ENCODE measurements around the gene LAMA2.

Gene LAMA2

GRCh38 chr6:129534926-129535325, 652.0 kb downstream of the LAMA2 start:
- DNase-seq = peak; percentile 54

- DNase-seq = no peak
These were observed 653.3 kb downstream of the LAMA2 start for GRCh38 chr6:129536271-129536670.

GRCh38 chr6:129539032-129539431, 656.1 kb downstream of the LAMA2 start:
- no peak for DNase-seq

- DNase-seq = no peak
These were observed 659.8 kb downstream of the LAMA2 start for GRCh38 chr6:129542705-129543104.

- peak; percentile 11 for DNase-seq
These were observed 661.0 kb downstream of the LAMA2 start for GRCh38 chr6:129543981-129544380.

GRCh38 chr6:129544892-129545612, 662.1 kb downstream of the LAMA2 start:
- DNase-seq = no peak

GRCh38 chr6:129546702-129547101, 663.8 kb downstream of the LAMA2 start:
- DNase-seq = no peak

- DNase-seq = no peak
These were observed 668.5 kb downstream of the LAMA2 start for GRCh38 chr6:129551486-129551885.

GRCh38 chr6:129552413-129552812, 669.5 kb downstream of the LAMA2 start:
- no peak for DNase-seq

- peak; percentile 11 for DNase-seq
These were observed 672.4 kb downstream of the LAMA2 start for GRCh38 chr6:129555206-129555832.

- no peak for DNase-seq
These were observed 675.3 kb downstream of the LAMA2 start for GRCh38 chr6:129558248-129558647.

- DNase-seq = no peak
These were observed 682.4 kb downstream of the LAMA2 start for GRCh38 chr6:129565366-129565765.

- no peak for DNase-seq
These were observed 682.9 kb downstream of the LAMA2 start for GRCh38 chr6:129565811-129566210.
